Activated CD8-positive, alpha-beta T cell treated with anti-CD3 and anti-CD28 coated beads for 36 hours (primary cell): ENCODE data around the gene CKAP2L. TPM values are rescaled to one million over a fixed set of nuclear protein-coding genes. Genes with fewer than 3 reads are reported as not detected.
A peak's percentile ranks its signal among the peaks of the same experiment; 100 is the strongest.

Source experiments
- ATAC-seq: fragments of 200-7000 bp; cut with Tn5 transposase; one replicate; pipeline ENCODE4 v1.10.0; 2021; ENCODE audit warnings: mild to moderate bottlenecking, moderate library complexity
- CTCF ChIA-PET: fragments of 350-600 bp; sonication (Branson Sonifier 250); formaldehyde crosslinking; loops from one replicate; lab custom pipeline; 2021; ENCODE audit warnings: antibody characterized with exemption; lab: Charles Lee
- POLR2A ChIA-PET: fragments of 350-600 bp; sonication (Branson Sonifier 250); formaldehyde crosslinking; loops from one replicate; lab custom pipeline; 2021; ENCODE audit warnings: antibody characterized with exemption; lab: Charles Lee
- DNase-seq: peaks from one replicate; pipeline ENCODE4 v3.0.0-alpha.2; 2020
- H3K27ac Mint-ChIP-seq: one replicate; pipeline ENCODE4 v1.8.0; 2021; ENCODE audit warnings: mild to moderate bottlenecking, mixed read lengths
- H3K27me3 Mint-ChIP-seq: one replicate; pipeline ENCODE4 v1.8.0; 2021; ENCODE audit warnings: mixed read lengths
- H3K36me3 Mint-ChIP-seq: one replicate; pipeline ENCODE4 v1.8.0; 2021; ENCODE audit warnings: low read depth, mixed read lengths
- H3K4me1 Mint-ChIP-seq: one replicate; pipeline ENCODE4 v1.8.0; 2021; ENCODE audit warnings: low read depth, mixed read lengths
- H3K4me3 Mint-ChIP-seq: one replicate; pipeline ENCODE4 v1.8.0; 2021; ENCODE audit warnings: mild to moderate bottlenecking, moderate library complexity, mixed read lengths
- H3K9me3 Mint-ChIP-seq: one replicate; pipeline ENCODE4 v1.8.0; 2021; ENCODE audit warnings: mixed read lengths
- intact Hi-C: fragments of 100-400 bp; cut with micrococcal nuclease; formaldehyde crosslinking; loops from one replicate; pipeline ENCODE4 v1.10.0; 2022
- total RNA-seq, 2 experiments: library from RNA; stranded (reverse); gene quantifications; one replicate each; pipeline ENCODE4 v1.2.3, GENCODE V29; 2021
- TF ChIP-seq, protein P1 (sequence below): fragments of 200-600 bp; IDR thresholded peaks from one replicate; pipeline ENCODE4 v1.8.0; 2022; ENCODE audit warnings: antibody characterized with exemption, mild to moderate bottlenecking

The CKAP2L gene
- total RNA-seq, 2 experiments from 2014 or later, result 24.5 to 30.5 TPM

- H3K27ac Mint-ChIP-seq, result no peak overlapping the region
- no peaks in the 10 kb centered on the region for H3K9me3 Mint-ChIP-seq
- ChIA-PET POLR2A (no interaction called here), CTCF (no interaction called here)
- H3K4me1 Mint-ChIP-seq, result peaks cover 18% of the 10 kb centered on the region
- H3K27me3 Mint-ChIP-seq, result no peaks in the 10 kb centered on the region
- no peak overlapping the region for H3K4me3 Mint-ChIP-seq
- TF ChIP-seq, protein P1, sequence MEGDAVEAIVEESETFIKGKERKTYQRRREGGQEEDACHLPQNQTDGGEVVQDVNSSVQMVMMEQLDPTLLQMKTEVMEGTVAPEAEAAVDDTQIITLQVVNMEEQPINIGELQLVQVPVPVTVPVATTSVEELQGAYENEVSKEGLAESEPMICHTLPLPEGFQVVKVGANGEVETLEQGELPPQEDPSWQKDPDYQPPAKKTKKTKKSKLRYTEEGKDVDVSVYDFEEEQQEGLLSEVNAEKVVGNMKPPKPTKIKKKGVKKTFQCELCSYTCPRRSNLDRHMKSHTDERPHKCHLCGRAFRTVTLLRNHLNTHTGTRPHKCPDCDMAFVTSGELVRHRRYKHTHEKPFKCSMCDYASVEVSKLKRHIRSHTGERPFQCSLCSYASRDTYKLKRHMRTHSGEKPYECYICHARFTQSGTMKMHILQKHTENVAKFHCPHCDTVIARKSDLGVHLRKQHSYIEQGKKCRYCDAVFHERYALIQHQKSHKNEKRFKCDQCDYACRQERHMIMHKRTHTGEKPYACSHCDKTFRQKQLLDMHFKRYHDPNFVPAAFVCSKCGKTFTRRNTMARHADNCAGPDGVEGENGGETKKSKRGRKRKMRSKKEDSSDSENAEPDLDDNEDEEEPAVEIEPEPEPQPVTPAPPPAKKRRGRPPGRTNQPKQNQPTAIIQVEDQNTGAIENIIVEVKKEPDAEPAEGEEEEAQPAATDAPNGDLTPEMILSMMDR, result no peak
- H3K36me3 Mint-ChIP-seq, result no peaks in the 10 kb centered on the region
- intact Hi-C loops, result no loop called here
- DNase-seq, result no peak
- ATAC-seq, result no peak
Measured at GRCh38 chr2:112795774-112796173, 31.4 kb upstream of the CKAP2L start.

- DNase-seq (no peak), ATAC-seq (no peak)
- no peaks in the 10 kb centered on the region for H3K27me3 Mint-ChIP-seq
- TF ChIP-seq, protein P1, result no peak
- H3K27ac Mint-ChIP-seq, result no peak overlapping the region
- no peaks in the 10 kb centered on the region for H3K9me3 Mint-ChIP-seq
- ChIA-PET POLR2A (no interaction called here), CTCF (no interaction called here)
- no peak overlapping the region for H3K4me3 Mint-ChIP-seq
- peaks cover 18% of the 10 kb centered on the region for H3K4me1 Mint-ChIP-seq
- intact Hi-C loops, result no loop called here
- no peaks in the 10 kb centered on the region for H3K36me3 Mint-ChIP-seq
Measured at GRCh38 chr2:112794841-112795240, 30.4 kb upstream of the CKAP2L start.

DNA sequence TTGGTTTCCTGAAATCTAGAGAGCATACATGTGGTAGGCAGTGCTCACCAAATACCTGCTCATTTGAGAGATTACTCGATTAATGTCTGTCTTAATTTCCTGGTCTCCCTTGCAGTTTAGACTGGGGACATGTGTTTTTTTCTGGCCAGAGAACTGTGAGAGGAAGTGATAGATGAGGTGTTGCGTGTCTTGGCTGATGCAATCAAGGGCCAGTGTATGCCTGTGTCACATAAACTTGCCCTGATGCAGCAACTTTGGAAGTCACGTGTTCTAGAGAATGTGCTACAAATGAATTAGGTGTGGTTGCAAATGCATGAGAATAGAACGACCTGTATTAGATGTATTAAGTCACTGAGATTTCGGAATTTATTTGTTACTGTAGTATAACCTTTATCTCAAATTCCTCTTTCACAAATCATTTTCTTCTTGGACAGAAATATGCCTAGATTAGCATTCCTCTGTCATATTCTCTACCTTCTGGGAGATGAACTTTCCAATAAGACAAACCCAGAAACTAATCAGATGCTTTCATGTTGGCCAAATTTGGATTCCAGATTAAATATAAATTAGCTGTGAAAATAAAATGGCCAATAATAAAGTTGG lies 29.8 kb upstream of the CKAP2L start:
- DNase-seq (peak; percentile 60), ATAC-seq (peak; percentile 86)
- H3K36me3 Mint-ChIP-seq, result no peaks in the 10 kb centered on the region
- no peaks in the 10 kb centered on the region for H3K27me3 Mint-ChIP-seq
- TF ChIP-seq, protein P1, result no peak
- CTCF ChIA-PET, result no interaction called here
- H3K4me3 Mint-ChIP-seq, result no peak overlapping the region
- peaks cover 14% of the 10 kb centered on the region for H3K4me1 Mint-ChIP-seq
- POLR2A ChIA-PET, result interaction anchor here (0.6 to 1.1 kb wide), 2 partner anchors 12 to 28 kb away, joined by 3 to 4 read pairs; no protein-coding TSS in a partner anchor
- intact Hi-C loops, result no loop called here
- H3K9me3 Mint-ChIP-seq, result no peaks in the 10 kb centered on the region
- peak overlapping the region; percentile 16 for H3K27ac Mint-ChIP-seq

DNA sequence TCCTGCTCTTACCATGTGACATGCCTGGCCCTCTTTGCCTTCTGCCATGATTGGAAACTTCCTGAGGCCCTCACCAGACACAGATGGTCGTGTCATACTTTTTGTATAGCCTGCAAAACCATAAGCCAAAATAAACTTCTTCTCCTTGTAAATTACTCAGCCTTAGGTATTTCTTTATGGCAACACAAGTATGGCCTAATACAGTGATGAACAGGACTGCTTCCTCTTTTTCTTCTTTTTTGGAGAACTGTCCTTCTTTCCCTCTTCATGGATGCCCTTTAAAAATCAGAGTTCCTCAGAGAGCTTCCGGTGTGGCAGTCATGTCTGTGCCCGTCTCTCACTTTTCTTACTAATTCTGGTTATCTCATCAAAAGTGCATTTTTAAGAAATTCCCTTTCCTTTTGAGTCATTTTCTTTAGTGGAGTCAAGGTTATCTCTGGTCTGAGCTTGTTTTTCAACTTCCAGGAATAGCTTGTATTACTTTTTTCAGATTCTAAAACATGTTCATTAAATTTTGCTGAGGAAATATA lies 29.1 kb upstream of the CKAP2L start:
- TF ChIP-seq, protein P1, result no peak
- ATAC-seq (peak; percentile 47), DNase-seq (no peak)
- ChIA-PET POLR2A (interaction anchor here (0.6 to 1.1 kb wide), 3 partner anchors 11 to 27 kb away, joined by 3 to 4 read pairs (median 3); no protein-coding TSS in a partner anchor), CTCF (interaction anchor here (0.8 kb wide), 1 partner anchor 92 kb away, joined by 3 read pairs; no protein-coding TSS in a partner anchor)
- Mint-ChIP-seq H3K4me3 (no peak overlapping the region), H3K9me3 (no peaks in the 10 kb centered on the region), H3K36me3 (no peaks in the 10 kb centered on the region), H3K27ac (peak overlapping the region; percentile 55), H3K27me3 (peaks cover 3% of the 10 kb centered on the region), H3K4me1 (peaks cover 10% of the 10 kb centered on the region)
- intact Hi-C loops, result no loop called here

GRCh38 chr2:112792419-112792818 lies 28.0 kb upstream of the CKAP2L start:
- Mint-ChIP-seq H3K4me3 (no peak overlapping the region), H3K27ac (no peak overlapping the region), H3K27me3 (peaks cover 3% of the 10 kb centered on the region), H3K4me1 (peaks cover 10% of the 10 kb centered on the region), H3K36me3 (no peaks in the 10 kb centered on the region), H3K9me3 (no peaks in the 10 kb centered on the region)
- TF ChIP-seq, protein P1, result no peak
- ChIA-PET POLR2A (no interaction called here), CTCF (no interaction called here)
- ATAC-seq (no peak), DNase-seq (no peak)
- intact Hi-C loops, result no loop called here
